GM21528 (cell line): Measurements from ENCODE around the gene LTO1.
"Not testable (repeated sequence)": the region's sequence is repeated elsewhere in the genome, so short reads cannot be mapped to it uniquely, and the experiment has no call there.

Source experiments
- ATAC-seq: cut with Tn5 transposase; IDR thresholded peaks from one replicate; pipeline ENCODE4 v1.9.1; 2021; ENCODE audit warnings: mild to moderate bottlenecking, moderate library complexity; ENCODE audit not compliant: unreplicated experiment, low FRiP score

LTO1 gene

GRCh38 chr11:69637941-69638871 is 36.9 kb downstream of the LTO1 start:
- no peak for ATAC-seq

GRCh38 chr11:69637198-69637940 is 37.8 kb downstream of the LTO1 start:
- ATAC-seq, result no peak

DNA sequence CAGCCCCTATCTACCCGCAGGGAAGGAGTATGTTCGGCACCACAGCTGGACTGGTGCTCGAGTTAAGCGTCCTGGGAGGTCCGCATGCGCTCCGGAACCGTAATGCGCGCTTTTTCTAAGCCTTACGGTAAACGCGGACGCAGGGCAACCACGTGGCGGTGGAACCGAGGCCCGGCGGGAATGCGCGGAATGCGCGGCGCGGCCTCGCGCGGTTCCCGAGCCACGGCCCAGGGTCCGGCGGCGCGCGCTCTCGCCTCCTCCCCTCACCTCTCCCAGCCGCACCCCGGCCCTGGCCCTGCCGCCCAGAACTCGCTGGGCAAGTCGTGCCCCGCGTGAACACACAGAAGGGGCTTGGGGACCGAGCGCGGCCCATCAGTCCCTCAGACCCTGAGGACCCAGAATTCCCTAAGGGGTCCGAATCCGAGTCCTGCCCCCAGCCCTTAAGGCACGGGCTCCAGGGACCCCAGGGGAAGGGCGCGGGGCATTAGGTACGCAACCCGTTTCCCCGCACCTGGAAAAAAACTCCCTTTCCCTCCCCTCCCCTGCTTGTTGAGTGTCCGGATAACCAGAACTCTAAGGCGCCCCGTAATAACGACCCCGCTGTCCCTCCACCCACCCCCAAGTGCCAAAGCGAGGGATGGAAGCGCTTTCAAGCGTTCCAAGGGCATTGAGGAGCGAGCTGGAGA is 38.5 kb downstream of the LTO1 start:
- no peak for ATAC-seq

DNA sequence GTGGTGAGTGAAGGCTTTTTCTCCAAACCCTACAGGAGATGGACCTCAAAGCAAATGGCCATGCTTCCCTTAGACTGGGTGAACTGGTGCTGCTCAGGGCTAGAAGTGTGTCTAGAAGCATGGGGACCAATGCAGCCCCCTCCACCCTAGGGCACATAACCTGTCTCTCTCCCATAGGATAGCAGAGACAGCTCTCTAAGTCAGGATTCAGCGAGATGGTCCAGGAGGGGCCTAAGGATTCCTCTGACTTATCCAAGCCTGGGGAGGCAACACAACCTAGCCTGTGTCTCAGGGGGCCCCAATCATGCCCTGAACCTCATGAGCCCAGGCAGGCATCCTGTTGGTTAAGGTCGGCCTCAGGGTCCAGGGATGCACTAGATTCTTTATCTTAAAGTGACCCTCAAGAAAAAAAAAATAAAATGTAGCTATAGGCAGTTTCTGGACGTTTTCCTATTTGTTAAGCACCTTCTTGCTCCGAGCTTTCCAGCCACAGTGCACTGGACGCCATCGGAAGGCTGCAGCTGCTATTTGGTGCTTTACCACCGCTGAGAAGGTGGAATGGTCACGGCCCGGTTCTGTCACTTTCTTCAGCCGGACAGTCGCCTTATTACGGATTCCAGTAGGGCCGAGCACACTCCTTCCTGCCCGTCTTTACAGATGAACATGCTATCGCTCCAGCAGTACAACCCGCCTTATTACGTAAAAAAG is 39.2 kb downstream of the LTO1 start:
- no peak for ATAC-seq

- no peak for ATAC-seq
Measured at GRCh38 chr11:69635195-69635594, 40.0 kb downstream of the LTO1 start.

DNA sequence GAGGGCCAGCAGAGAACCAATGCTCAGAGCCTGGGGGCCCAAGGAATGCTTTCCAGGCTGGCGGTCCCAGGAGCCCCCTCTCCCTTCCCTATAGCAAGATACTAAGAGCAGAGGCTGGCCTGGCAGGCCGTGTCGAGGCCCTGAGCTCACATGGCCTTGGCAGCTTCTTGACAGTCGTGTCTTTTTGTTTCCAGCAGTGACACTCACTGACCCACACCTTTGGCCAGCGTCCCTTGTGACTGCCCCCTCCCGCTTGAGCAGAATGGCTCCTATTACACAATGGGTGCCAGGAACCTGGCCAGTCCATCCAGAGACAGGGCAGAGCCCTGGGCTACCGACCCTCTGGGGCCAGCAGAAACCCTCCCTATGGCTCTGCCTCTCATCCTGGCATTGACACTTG is 40.6 kb downstream of the LTO1 start:
- no peak for ATAC-seq

GRCh38 chr11:69634069-69634468 is 41.1 kb downstream of the LTO1 start:
- no peak for ATAC-seq

DNA sequence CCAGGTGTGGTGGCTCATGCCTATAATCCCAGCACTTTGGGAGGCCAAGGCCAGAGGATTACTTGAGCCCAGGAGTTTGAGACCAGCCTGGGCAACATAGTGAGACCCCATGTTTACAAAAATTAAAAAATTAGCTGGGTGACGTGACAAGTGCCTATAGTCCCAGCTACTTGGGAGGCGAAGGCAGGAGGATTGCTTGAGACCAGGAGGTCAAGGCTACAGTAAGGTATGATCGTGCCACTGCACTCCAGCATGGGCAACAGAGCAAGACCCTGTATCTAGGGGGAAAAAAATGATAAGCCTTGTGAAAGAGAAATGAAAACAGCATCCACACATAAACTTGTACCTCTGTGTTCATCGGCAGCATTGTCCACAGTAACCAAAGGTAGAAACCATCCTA is 42.3 kb downstream of the LTO1 start:
- no peak for ATAC-seq

DNA sequence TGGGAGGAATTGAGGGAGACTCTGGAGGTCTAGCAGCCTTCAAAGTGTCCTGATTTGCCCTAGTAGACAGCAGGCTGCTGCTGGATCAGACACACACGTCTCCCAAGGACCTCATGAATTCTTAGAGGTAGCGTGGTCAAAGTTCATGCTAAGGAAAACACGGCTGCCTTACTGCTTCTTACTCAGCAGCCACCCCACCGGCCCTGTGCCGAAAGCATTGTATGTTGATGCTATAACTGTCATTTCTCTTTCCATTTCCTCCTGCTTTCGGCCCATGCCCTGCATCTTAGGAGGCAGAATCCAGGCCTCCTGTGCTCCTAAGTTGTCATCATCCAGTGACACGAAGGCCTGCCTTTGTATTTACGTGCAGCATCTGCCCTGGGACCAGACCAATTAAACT is 44.7 kb downstream of the LTO1 start:
- ATAC-seq, result no peak

GRCh38 chr11:69630017-69630416 is 45.1 kb downstream of the LTO1 start:
- no peak for ATAC-seq

GRCh38 chr11:69627551-69627950 is 47.6 kb downstream of the LTO1 start:
- no peak for ATAC-seq

GRCh38 chr11:69625476-69625875 is 49.7 kb downstream of the LTO1 start:
- ATAC-seq, result no peak

DNA sequence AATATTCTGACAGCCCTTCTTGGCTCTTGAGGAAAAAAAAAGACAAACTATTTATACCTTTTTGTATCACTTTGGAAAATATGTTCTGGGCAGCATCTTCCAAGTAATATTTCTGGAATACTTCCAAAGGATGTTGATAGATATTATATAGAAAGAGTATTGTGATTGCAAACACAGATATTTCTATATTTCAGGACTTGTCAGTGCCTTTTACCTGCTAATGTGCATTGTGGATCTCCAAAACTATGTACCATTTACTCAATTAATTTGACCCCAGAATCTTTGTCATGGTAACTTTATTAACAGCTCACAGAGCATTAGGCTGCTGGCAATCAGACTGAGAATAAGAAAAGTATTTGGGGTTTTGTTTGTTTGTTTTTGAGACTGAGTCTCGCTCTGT is 50.9 kb downstream of the LTO1 start:
- ATAC-seq, result no peak

DNA sequence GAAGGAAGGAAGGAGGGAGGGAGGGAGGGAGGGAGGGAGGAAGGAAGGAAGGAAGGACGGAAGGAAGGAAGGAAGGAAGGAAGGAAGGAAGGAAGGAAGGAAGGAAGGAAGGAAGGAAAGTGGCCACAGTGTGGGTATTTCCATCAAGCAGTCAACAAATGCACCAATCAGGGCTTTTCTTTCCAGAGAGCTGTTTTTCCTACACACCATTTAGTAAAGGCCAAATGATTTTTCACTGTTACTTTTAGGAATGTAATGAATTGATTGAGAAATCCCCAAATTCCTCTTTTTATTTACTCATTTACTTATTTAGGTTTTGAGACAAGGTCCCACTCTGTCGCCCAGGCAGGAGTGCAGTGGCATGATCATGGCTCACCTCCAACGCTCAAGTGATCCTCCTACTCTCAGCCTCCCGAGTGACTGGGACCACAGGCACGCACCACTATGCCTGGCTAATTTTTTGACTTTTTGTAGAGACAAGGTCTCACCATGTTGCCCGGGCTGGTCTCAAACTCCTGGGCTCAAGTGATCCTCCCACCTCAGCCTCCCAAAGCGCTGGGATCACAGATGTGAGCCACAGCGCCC is 53.0 kb downstream of the LTO1 start:
- not testable (repeated sequence) for ATAC-seq

DNA sequence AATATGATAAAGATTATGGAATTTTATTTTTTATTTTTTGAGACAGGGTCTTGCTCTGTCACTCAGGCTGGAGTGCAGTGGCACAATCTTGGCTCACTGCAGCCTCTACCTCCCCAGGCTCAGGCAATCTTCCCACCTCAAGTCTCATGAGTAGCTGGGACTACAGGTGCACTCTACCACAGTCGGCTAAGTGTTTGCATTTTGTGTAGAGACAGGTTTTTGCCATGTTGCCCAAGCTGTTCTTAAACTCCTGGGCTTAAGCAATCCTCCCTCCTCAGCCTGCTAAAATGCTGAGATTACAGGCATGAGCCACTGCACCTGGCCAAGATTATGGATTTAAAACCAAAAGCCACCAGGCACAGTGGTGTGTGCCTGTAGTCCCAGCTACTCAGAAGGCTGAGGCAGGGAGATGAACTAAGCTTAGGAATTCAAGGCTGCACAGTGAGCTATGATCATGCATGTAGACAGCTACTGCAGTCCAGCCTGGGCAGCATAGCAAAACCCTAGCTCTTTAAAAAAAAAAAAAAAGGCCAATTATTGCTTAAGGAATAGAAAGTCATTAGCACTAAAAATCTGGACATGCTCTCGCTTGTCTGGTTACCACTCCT is 54.4 kb downstream of the LTO1 start:
- ATAC-seq, result no peak

DNA sequence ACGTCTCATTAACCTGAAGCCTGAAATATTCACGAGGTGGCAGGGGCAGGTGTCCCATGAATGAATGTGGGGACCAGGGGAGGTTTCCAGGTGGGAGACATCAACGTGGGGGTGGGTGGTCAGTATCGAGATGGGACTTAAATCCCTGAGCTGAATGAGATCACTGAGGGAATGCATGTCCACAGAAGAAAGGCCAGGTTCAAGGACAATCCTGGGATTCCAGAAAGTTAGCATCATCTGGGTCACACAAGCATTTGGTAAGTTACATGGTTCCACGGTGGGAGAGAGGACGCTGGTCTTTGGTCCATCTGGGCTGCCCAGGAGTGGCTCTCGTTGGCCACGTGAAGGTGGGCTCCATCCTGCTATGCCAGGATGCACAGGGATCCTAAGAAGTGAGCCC is 56.9 kb downstream of the LTO1 start:
- no peak for ATAC-seq

GRCh38 chr11:69617682-69618081 is 57.5 kb downstream of the LTO1 start:
- no peak for ATAC-seq

GRCh38 chr11:69617220-69617619 is 57.9 kb downstream of the LTO1 start:
- ATAC-seq, result no peak
